ENCODE measurements around the gene KMT2C. TPM values are rescaled to one million over a fixed set of nuclear protein-coding genes. Genes with fewer than 3 reads are reported as not detected.

Gene KMT2C
- total and polyA plus RNA-seq, 2 of the 8 experiments (the other 6 are each of a cell fraction or from before 2014, with no cell fraction given), result 9.1 to 40.8 TPM

GRCh38 chr7:152403726-152404125 is 32.1 kb downstream of the KMT2C start:
- TF ChIP-seq CHD2 (IDR thresholded peaks at IDR 0.05; ENCODE audit: low read length), result no peak
- TF ChIP-seq, protein P1, sequence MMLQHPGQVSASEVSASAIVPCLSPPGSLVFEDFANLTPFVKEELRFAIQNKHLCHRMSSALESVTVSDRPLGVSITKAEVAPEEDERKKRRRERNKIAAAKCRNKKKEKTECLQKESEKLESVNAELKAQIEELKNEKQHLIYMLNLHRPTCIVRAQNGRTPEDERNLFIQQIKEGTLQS (IDR thresholded peaks at IDR 0.05; ENCODE audit: insufficient read depth, low read depth, low read length), result no peak
- TF ChIP-seq TEAD4 (IDR thresholded peaks at IDR 0.05; ENCODE audit: low read depth, low read length), result no peak
- no peak for TF ChIP-seq SP1 (IDR thresholded peaks at IDR 0.05; ENCODE audit: low read depth, low read length)
- no peak for TF ChIP-seq SUZ12 (IDR thresholded peaks at IDR 0.05; ENCODE audit: low read length)
- TF ChIP-seq NANOG (IDR thresholded peaks at IDR 0.05; ENCODE audit: insufficient read depth, low read depth, low read length, poor library complexity, severe bottlenecking), result no peak
- peak; percentile 29; the same call in 1 of the 2 replicates for TF ChIP-seq CBX5 (IDR thresholded peaks at IDR 0.05; ENCODE audit: low read depth, low read length)
- no peak overlapping the region for H4K8ac ChIP-seq (ENCODE audit: extremely low read depth, insufficient read depth, low read length)
- no peaks in the 10 kb centered on the region for H3K27me3 ChIP-seq (replicated peaks in 1 of 4; ENCODE audit: control insufficient read depth in 3 of 4, extremely low read depth in 1 of 4, insufficient read depth in 3 of 4, low read length in 3 of 4)
- no peak for FAIRE-seq
- POLR2A ChIA-PET (ENCODE audit: partially characterized antibody), result no interaction called here
- WGBS, 2 experiments (ENCODE audit: extremely low coverage in 1 of 2, insufficient coverage in 1 of 2, insufficient read length in 1 of 2, insufficient replicate concordance in 2 of 2, low coverage in 1 of 2, low lambda C conversion rate in 2 of 2, missing lambda C conversion rate in 1 of 2), result 52% methylated on average over 4 of the region's 4 CpGs; no CpG with 5 or more reads in 1 of the 2 experiments
- no peak overlapping the region for H3K4ac ChIP-seq (replicated peaks; ENCODE audit: insufficient read length, low read depth, low read length)
- no peak overlapping the region for H2BK120ac ChIP-seq (replicated peaks; ENCODE audit: low read depth, low read length)
- no peak overlapping the region for H2BK12ac ChIP-seq (ENCODE audit: low read depth, low read length)
- CTCF ChIA-PET (ENCODE audit: partially characterized antibody), result no interaction called here
- no peak overlapping the region for H4K91ac ChIP-seq (replicated peaks; ENCODE audit: insufficient read length, low read length)
- DNase-seq (ENCODE audit: low read depth in 1 of 2, low spot score in 2 of 2), result no peak
- no peaks in the 10 kb centered on the region; a peak in 2 of 7 replicates for H3K4me1 ChIP-seq (replicated peaks in 1 of 4; ENCODE audit: control insufficient read depth in 3 of 4, insufficient read depth in 4 of 4, low read length in 3 of 4)
- no peak overlapping the region for H2AFZ ChIP-seq (ENCODE audit: low read length)
- no peak overlapping the region for H3K14ac ChIP-seq (ENCODE audit: insufficient read length)
- no peak overlapping the region for H3K4me2 ChIP-seq (ENCODE audit: insufficient read depth in 1 of 2, low read depth in 2 of 2, low read length in 2 of 2)
- peaks cover 3% of the 10 kb centered on the region; the same call in 1 of the 2 replicates for H3K79me1 ChIP-seq (ENCODE audit: low read depth, low read length)
- no peak overlapping the region for H3K23ac ChIP-seq (ENCODE audit: insufficient read length)
- H3K18ac ChIP-seq (ENCODE audit: extremely low read depth, low read length), result no peak overlapping the region
- H3K9me3 ChIP-seq (ENCODE audit: insufficient read depth in 2 of 2, low read depth in 1 of 2, low read length in 1 of 2), result peaks cover 36 to 39% of the 10 kb centered on the region in 2 experiments
- peak overlapping the region; percentile 12 for H3K56ac ChIP-seq (replicated peaks; ENCODE audit: insufficient read length, low read depth, low read length)
- no peaks in the 10 kb centered on the region for H3K23me2 ChIP-seq (ENCODE audit: low read depth, low read length)
- peaks cover 2 to 79% of the 10 kb centered on the region in 2 experiments; a peak in 3 of 4 replicates for H3K79me2 ChIP-seq (ENCODE audit: control insufficient read depth in 1 of 2, insufficient read depth in 2 of 2, low read length in 2 of 2)
- H3K27ac ChIP-seq (ENCODE audit: low read depth, low read length), result no peak overlapping the region
- peaks cover 0 to 2% of the 10 kb centered on the region in 2 experiments for H4K20me1 ChIP-seq (replicated peaks in 1 of 2; ENCODE audit: control insufficient read depth in 1 of 2, insufficient read depth in 2 of 2, low read length in 2 of 2)
- no peaks in the 10 kb centered on the region for H3K36me3 ChIP-seq (ENCODE audit: control insufficient read depth in 2 of 4, insufficient read depth in 4 of 4, low read length in 3 of 4)
- H3K4me3 ChIP-seq (ENCODE audit: extremely low read depth in 1 of 4, insufficient read depth in 2 of 4, low read depth in 3 of 4, low read length in 4 of 4), result no peak overlapping the region
- no peak overlapping the region for H3K9ac ChIP-seq (replicated peaks in 1 of 4; ENCODE audit: extremely low read depth in 1 of 4, low read depth in 3 of 4, low read length in 3 of 4)
- no peak overlapping the region for H2BK20ac ChIP-seq (ENCODE audit: low read length)
- no peak overlapping the region for H2BK5ac ChIP-seq (ENCODE audit: low read depth, low read length)
- H2AK5ac ChIP-seq (ENCODE audit: low read depth, low read length), result no peak overlapping the region
- H2BK15ac ChIP-seq (ENCODE audit: low read length), result no peak overlapping the region
- no peak overlapping the region for H4K5ac ChIP-seq (ENCODE audit: insufficient read length, low read depth, low read length)

All from H1 (cell line).